ENCODE measurements around the gene IDH2.
A peak's percentile ranks its signal among the peaks of the same experiment; 100 is the strongest.
"Not testable (repeated sequence)": the region's sequence is repeated elsewhere in the genome, so short reads cannot be mapped to it uniquely, and the experiment has no call there.

The IDH2 gene

GRCh38 chr15:90084876-90085423, 17.3 kb downstream of the IDH2 start:
- DNase-seq (ENCODE audit: low read depth), result no peak

- DNase-seq (ENCODE audit: low read depth), result no peak
Observed at GRCh38 chr15:90083954-90084607, 18.2 kb downstream of the IDH2 start.

GRCh38 chr15:90083419-90083818, 18.8 kb downstream of the IDH2 start:
- DNase-seq (ENCODE audit: low read depth), result no peak

- no peak for DNase-seq (ENCODE audit: low read depth)
Observed at GRCh38 chr15:90082140-90082715, 20.0 kb downstream of the IDH2 start.

GRCh38 chr15:90080818-90081393, 21.4 kb downstream of the IDH2 start:
- DNase-seq (ENCODE audit: low read depth), result no peak

GRCh38 chr15:90080458-90080755, 21.9 kb downstream of the IDH2 start:
- DNase-seq (ENCODE audit: low read depth), result no peak

GRCh38 chr15:90079619-90080457, 22.4 kb downstream of the IDH2 start:
- DNase-seq (ENCODE audit: low read depth), result no peak

- no peak for DNase-seq (ENCODE audit: low read depth)
Observed at GRCh38 chr15:90078965-90079364, 23.3 kb downstream of the IDH2 start.

- DNase-seq (ENCODE audit: low read depth), result no peak
Observed at GRCh38 chr15:90076716-90077115, 25.6 kb downstream of the IDH2 start.

- no peak for DNase-seq (ENCODE audit: low read depth)
Observed at GRCh38 chr15:90075420-90076289, 26.6 kb downstream of the IDH2 start.

GRCh38 chr15:90074916-90075315, 27.4 kb downstream of the IDH2 start:
- DNase-seq (ENCODE audit: low read depth), result no peak

- no peak for DNase-seq (ENCODE audit: low read depth)
Observed at GRCh38 chr15:90074023-90074422, 28.2 kb downstream of the IDH2 start.

GRCh38 chr15:90072978-90073640, 29.2 kb downstream of the IDH2 start:
- no peak for DNase-seq (ENCODE audit: low read depth)

GRCh38 chr15:90071220-90071807, 31.0 kb downstream of the IDH2 start:
- peak; percentile 68 for DNase-seq (ENCODE audit: low read depth)

GRCh38 chr15:90070623-90071022, 31.6 kb downstream of the IDH2 start:
- DNase-seq (ENCODE audit: low read depth), result not testable (repeated sequence)

GRCh38 chr15:90067953-90068606, 34.2 kb downstream of the IDH2 start:
- no peak for DNase-seq (ENCODE audit: low read depth)

- DNase-seq (ENCODE audit: low read depth), result no peak
Observed at GRCh38 chr15:90067181-90067952, 34.9 kb downstream of the IDH2 start.

- DNase-seq (ENCODE audit: low read depth), result no peak
Observed at GRCh38 chr15:90065682-90066049, 36.6 kb downstream of the IDH2 start.

GRCh38 chr15:90064911-90065681, 37.2 kb downstream of the IDH2 start:
- no peak for DNase-seq (ENCODE audit: low read depth)

Measured in activated T-cell treated with anti-CD3 and anti-CD28 coated beads for 24 hours (primary cell).